Upper lobe of left lung (tissue), 4 donors: ENCODE measurements around the gene INSR.

Experiments
- POLR2AphosphoS5 ChIP-seq, 2 donors: sonication (generic); formaldehyde crosslinking; IDR thresholded peaks; one replicate each; pipeline ENCODE4 v1.5.1; 2017; ENCODE audit warnings: antibody characterized with exemption in 2 of 2
- TF ChIP-seq, protein P1 (sequence below), 6 experiments: fragments of 450-650 bp in 4 of 6; fragments of 200-600 bp in 2 of 6; sonication (generic) in 2 of 6; IDR thresholded peaks; one replicate each; pipeline ENCODE4 v1.5.1; 2016 to 2019; ENCODE audit warnings: antibody characterized with exemption in 6 of 6

DNA sequence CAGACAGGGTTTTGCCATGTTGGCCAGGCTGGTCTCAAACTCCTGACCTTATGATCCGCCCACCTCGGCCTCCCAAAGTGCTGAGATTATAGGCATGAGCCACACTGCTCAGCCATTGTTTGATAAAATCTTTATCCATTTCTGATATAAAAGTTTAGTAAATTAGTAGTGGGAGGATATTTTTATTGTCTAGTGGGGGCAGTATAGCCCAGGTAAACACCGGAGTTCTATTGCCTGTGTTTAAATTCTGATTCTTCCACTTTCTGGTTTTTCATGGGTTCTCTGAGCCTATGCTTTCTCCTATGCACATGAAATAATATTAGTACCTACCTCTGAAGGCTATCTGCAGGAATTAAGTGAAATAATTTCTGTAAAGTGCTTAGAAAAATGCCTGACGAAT is 34.4 kb upstream of the INSR start:
- TF ChIP-seq POLR2AphosphoS5 (IDR thresholded peaks at IDR 0.05): no peak
- TF ChIP-seq, protein P1, sequence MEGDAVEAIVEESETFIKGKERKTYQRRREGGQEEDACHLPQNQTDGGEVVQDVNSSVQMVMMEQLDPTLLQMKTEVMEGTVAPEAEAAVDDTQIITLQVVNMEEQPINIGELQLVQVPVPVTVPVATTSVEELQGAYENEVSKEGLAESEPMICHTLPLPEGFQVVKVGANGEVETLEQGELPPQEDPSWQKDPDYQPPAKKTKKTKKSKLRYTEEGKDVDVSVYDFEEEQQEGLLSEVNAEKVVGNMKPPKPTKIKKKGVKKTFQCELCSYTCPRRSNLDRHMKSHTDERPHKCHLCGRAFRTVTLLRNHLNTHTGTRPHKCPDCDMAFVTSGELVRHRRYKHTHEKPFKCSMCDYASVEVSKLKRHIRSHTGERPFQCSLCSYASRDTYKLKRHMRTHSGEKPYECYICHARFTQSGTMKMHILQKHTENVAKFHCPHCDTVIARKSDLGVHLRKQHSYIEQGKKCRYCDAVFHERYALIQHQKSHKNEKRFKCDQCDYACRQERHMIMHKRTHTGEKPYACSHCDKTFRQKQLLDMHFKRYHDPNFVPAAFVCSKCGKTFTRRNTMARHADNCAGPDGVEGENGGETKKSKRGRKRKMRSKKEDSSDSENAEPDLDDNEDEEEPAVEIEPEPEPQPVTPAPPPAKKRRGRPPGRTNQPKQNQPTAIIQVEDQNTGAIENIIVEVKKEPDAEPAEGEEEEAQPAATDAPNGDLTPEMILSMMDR (IDR thresholded peaks at IDR 0.05): no peak
